ENCODE measurements around the gene BSPRY.
"Not testable (repeated sequence)": the region's sequence is repeated elsewhere in the genome, so short reads cannot be mapped to it uniquely, and the experiment has no call there.

Gene BSPRY

GRCh38 chr9:113395000-113395861 is 45.9 kb downstream of the BSPRY start:
- no peak for DNase-seq (ENCODE audit: low read depth)

DNA sequence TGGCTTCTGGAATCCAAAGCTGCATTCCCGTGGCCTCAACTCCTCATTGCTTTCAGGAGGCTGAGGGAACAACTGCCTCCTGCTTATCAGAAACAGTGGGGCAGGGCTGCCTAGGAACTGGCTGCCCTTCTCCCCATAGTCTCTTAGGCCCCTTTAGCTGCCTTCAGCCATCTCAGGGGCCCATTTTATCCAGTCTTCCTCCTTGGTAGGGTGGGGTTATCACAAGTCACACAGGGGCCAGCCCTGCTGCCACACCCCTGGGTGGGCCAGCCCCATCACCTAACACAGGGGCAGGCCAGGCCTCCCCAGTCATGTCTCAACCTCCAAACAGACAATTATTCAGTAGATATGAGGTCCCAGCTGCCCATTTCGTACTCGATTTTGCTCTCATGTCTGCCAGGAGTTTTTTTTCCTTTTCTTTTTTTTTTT is 47.9 kb downstream of the BSPRY start:
- DNase-seq (ENCODE audit: low read depth), result no peak

DNA sequence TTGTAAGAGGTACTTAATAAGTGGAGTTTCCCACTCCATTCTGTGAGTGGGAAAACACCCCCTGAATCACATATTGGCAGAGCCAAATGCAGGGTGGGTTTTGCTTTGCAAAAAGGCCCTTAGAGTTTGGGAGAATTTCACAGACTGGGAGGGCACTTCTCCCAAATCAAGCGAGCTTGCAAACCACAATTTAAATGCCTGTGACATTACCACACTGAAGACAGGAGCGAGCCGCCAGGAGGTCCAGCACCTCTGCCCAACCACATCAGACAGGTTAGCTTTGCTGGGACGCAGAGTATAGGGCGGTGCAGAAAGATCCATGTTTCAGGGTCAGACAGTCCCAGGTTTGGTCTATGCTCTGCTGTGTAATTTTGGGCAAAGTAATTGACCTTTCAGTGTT is 49.5 kb downstream of the BSPRY start:
- DNase-seq (ENCODE audit: low read depth), result no peak

DNA sequence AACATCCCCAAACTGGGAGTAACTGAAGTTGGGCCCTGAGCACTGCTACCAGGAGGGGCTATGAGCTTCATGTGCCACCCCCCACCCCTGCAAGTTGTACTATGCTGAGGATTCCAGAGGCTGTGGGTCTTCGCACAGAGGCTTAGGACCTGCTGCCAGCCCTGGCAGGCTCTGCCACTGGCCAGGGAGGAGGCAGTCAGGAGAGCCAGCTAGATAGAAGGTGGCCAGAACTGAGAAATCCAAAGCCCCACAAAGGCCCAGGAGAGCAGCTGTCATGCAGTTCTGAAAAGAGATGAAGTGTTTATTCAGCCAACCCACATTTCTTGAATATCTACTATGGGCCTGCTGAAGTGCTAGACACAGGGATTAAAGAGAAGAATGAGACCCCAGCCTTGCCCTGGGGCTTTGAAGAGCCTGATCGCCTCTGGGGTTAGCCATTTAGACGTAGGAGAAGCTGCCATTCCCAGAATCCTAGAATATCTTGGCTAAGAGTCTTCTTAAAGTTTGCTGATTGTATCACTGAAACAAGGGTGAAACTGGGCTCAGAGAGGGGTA is 50.4 kb downstream of the BSPRY start:
- no peak for DNase-seq (ENCODE audit: low read depth)

DNA sequence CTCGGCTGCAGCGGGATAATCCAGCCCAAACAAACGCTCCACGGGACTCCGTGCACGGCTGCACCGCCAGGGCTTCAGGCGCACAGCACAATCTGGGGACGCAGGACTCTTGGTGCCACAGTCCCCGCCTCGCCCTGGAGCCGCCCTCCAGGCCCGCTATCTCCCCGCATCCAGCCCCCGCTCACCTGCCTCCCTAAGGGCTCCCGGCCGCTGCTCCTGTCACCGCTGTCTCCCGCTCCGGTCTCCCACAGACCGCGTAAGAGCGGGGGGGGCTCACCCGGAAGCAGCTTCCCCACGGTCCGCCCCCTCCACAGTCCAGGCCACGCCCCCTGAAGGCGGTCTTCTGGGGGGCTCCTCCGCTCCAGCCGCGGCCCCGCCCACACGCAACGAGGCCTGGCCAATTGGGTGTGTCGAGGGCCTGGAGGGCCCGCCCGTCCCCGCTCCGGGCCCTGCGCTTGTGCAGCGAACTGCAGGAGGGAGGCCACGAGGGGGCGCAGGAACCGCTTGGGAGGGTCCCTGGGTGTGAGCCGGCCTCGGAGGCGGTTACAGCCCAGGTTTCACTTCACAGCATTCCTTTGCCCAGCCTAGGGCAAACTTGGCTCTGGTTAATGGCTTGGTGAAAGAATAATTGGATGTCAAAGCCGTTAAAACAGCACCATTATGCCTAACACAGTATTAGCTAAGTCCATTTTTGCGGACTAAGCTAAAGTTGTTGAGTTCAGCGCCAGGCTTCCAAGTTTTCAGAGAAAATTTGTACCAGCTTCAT is 51.9 kb downstream of the BSPRY start, which contains the start of gene ALAD:
TSS of gene ALAD (minus strand) at position 258 of the 766 bp plus-strand sequence. CDS start 7,725 bp downstream, outside the sequence.
- peak; percentile 82 for DNase-seq (ENCODE audit: low read depth)

- no peak for DNase-seq (ENCODE audit: low read depth)
These were observed 54.3 kb downstream of the BSPRY start for GRCh38 chr9:113403646-113404045.

DNA sequence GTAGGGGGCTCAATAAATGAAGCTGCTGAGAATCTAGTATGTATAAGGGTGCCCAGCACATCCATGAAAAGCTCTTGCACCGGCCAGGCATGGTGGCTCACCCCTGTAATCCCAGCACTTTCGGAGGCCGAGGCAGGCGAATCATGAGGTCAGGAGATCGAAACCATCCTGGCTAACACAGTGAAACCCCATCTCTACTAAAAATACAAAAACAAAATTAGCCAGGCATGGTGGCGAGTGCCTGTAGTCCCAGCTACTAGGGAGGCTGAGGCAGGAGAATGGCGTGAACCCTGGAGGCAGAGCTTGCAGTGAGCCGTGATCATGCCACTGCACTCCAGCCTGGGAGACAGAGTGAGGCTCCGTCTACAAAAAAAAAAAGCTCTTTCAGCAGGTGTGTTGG is 57.0 kb downstream of the BSPRY start:
- DNase-seq (ENCODE audit: low read depth), result not testable (repeated sequence)

DNA sequence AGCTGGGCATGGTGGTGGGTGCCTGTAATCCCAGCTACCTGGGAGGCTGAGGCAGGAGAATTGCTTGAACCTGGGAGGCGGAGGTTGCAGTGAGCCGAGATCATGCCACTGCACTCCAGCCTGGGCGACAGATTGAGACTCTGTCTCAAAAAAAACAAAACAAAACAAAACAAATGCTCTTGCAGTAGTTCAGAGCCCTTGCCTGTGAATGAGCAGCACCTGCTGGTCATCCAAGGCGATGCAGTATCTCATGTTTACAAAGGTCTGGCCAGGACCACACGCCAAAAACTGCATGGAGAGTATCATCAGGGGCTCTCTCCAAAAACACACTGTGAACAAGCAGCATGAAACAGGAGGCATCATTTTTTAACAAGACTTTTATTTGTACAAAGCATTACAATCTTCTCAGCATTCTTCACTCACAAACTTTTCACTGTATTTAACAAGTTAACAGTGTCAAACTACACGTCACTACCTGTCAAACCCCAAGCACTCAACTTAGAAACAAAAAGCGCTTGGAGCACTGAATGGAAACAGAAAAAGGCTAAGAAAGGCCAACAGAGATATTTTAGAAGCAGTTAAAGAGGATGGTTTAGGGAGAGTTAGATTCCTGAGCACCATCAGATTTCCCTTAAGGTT is 57.7 kb downstream of the BSPRY start:
- DNase-seq (ENCODE audit: low read depth), result not testable (repeated sequence)

DNA sequence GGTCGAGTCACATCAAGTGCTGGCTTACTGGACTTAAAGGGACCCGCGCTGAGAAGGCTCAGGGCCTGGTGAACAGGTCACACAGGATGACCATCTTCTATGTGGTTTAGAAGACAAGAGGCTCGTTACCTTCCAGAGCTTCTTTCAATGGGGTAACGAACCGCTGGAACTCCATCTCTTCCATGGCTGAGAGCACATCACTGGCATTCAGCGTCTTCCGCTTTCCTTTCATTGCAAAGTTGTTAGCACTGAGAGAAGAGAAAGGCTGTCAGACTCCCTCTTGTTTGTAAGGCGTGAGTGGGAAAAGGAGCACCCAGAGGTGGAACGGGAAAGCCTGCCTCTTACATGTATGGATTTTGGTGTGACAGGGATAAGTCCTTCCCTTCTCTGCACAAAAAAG is 60.1 kb downstream of the BSPRY start:
- DNase-seq (ENCODE audit: low read depth), result no peak

GRCh38 chr9:113409883-113410206 is 60.5 kb downstream of the BSPRY start:
- DNase-seq (ENCODE audit: low read depth), result no peak

DNA sequence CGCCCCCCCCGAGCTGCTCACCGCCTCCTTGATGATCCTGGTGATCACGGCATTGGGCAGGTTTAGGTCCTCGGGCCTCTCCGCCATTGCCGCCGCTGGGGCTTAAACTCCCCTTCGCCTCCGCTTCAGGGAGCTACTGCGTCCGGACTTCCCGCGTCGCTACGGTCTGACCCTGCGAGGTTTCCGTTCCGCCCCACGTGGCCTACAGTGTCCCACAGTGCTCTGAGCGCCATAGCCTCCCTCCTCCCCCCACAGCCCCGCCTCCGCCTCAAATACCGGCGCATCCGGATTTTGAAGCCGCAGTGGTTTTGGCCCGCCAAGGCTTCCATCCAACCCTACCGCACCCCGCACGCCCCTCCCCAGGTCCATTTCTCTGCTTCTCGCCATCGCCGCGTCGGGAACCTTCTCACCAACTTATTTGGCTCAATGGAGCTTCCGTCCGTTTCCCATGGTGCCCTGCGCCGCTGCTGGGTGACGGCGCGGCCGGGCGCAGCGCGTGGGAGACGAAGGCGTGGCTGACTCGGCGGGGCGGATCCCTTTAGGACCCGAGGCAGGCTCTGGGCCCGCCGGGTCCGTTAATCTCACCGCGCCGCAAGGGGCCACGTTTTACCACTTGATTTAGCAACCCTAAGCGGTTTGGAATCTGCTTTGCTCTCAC is 61.0 kb downstream of the BSPRY start, which contains the start of the genes C9orf43 and POLE3:
TSS of gene C9orf43 (plus strand) at position 541 of the 658 bp plus-strand sequence. CDS start 2,747 bp downstream, outside the sequence.
TSS of gene POLE3 (minus strand) at position 469 of the 658 bp plus-strand sequence. CDS start at position 87, 382 bp downstream.
- peak; percentile 87 for DNase-seq (ENCODE audit: low read depth)

DNA sequence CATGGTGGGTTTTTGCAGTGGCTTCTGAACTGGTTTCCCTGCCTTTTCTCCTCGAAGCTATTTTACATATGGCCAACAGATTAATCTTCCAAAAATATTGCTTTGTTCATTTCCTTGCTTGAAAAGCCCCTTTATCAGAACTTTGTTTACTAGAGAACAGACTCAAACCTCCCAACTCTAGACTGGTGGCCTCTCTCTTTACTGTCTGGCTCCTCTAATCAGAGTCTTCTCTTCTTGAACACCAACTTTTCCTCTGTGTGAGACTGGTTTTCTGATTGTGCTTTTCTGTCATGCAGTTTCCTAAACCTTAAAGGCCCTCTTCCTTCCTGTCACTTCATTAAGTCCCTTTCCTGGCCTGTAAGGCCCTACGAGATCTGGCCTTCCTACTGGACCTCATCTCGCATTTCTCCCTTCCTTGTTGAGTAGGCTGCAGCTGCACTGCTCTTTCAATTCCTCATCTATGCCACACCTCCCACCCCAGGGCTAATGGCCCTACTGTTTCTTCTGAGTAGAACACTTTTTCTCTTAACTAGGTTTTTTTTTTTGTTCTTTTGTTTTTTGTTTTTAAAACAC is 66.9 kb downstream of the BSPRY start:
- no peak for DNase-seq (ENCODE audit: low read depth)

GRCh38 chr9:113417370-113417769 is 68.0 kb downstream of the BSPRY start:
- DNase-seq (ENCODE audit: low read depth), result no peak
